HG03060 (cell line): ENCODE data around the gene IGF1R.
"Not testable (repeated sequence)": the region's sequence is repeated elsewhere in the genome, so short reads cannot be mapped to it uniquely, and the experiment has no call there.

Source experiments
- ATAC-seq: cut with Tn5 transposase; IDR thresholded peaks from one replicate; pipeline ENCODE4 v1.9.1; 2021; ENCODE audit warnings: low read depth, moderate number of reproducible peaks; ENCODE audit not compliant: unreplicated experiment

The IGF1R gene

GRCh38 chr15:98966091-98966787 lies 317.9 kb downstream of the IGF1R start:
- ATAC-seq, result no peak

GRCh38 chr15:98967096-98967495 lies 318.8 kb downstream of the IGF1R start:
- no peak for ATAC-seq

- ATAC-seq, result no peak
Observed at GRCh38 chr15:98967916-98968315, 319.6 kb downstream of the IGF1R start.

- ATAC-seq, result no peak
Observed at GRCh38 chr15:98968576-98968975, 320.2 kb downstream of the IGF1R start.

GRCh38 chr15:98969126-98969735 lies 320.9 kb downstream of the IGF1R start:
- ATAC-seq, result no peak

- no peak for ATAC-seq
Observed at GRCh38 chr15:98970799-98971198, 322.5 kb downstream of the IGF1R start.

- ATAC-seq, result no peak
Observed at GRCh38 chr15:98976500-98976899, 328.2 kb downstream of the IGF1R start.

- no peak for ATAC-seq
Observed at GRCh38 chr15:98977441-98977840, 329.1 kb downstream of the IGF1R start.

GRCh38 chr15:98978153-98978552 lies 329.8 kb downstream of the IGF1R start:
- ATAC-seq, result no peak

- no peak for ATAC-seq
Observed at GRCh38 chr15:98980899-98981228, 332.5 kb downstream of the IGF1R start.

- peak; percentile 57 for ATAC-seq
Observed at GRCh38 chr15:98981851-98982722, 333.7 kb downstream of the IGF1R start.

GRCh38 chr15:98983334-98983733 lies 335.0 kb downstream of the IGF1R start:
- ATAC-seq, result no peak

GRCh38 chr15:98986281-98986680 lies 337.9 kb downstream of the IGF1R start:
- ATAC-seq, result no peak

- ATAC-seq, result no peak
Observed at GRCh38 chr15:98994892-98995291, 346.6 kb downstream of the IGF1R start.

GRCh38 chr15:98996169-98996568 lies 347.8 kb downstream of the IGF1R start:
- ATAC-seq, result no peak

GRCh38 chr15:98996624-98997023 lies 348.3 kb downstream of the IGF1R start:
- ATAC-seq, result no peak

- ATAC-seq, result no peak
Observed at GRCh38 chr15:98997312-98997711, 349.0 kb downstream of the IGF1R start.

- ATAC-seq, result no peak
Observed at GRCh38 chr15:98997755-98998154, 349.4 kb downstream of the IGF1R start.

- ATAC-seq, result no peak
Observed at GRCh38 chr15:98998279-98998678, 349.9 kb downstream of the IGF1R start.

- ATAC-seq, result no peak
Observed at GRCh38 chr15:98999233-98999632, 350.9 kb downstream of the IGF1R start.

- ATAC-seq, result no peak
Observed at GRCh38 chr15:99002226-99002625, 353.9 kb downstream of the IGF1R start.

GRCh38 chr15:99003317-99003716 lies 355.0 kb downstream of the IGF1R start:
- ATAC-seq, result not testable (repeated sequence)
